ENCODE results near the gene MYRF.

MYRF gene

GRCh38 chr11:61752117-61752924, at the start of gene MYRF:
Gene MYRF (plus strand): TSS chr11:61752636. CDS start chr11:61752745, 109 bp downstream.
- DNase-seq (ENCODE audit: low spot score) = peak; percentile 77

DNA sequence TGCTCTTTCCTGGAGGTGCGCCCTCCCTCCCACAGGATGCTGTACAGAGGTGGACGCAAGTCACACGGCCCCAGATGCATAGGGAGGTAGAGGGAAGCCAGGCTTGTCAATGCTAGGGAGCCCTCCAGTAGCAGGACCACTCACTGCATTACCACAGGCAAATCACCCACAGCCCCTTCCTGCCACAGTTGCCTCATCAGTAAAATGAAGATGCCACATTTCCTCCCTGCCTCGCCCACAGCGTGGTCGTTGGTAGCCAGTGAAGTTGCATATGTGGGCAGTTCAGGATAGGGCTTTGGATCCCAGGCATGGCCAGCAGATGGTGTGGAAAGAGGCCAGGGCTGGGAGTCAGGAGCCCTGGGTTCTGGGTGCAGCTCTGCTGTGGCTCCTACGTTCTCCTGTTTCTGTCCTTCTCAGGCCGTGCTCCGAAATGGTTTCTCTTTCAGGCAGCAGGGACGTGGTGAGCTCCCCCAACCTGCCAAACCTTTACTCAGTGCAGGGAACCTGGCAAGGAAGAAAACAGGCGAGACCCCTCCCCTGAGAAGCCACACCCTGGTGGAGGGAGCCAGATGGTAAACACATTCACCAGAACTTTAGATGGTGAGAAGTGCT, 49.6 kb upstream of the MYRF start:
- no peak for DNase-seq (ENCODE audit: low spot score)

GRCh38 chr11:61704838-61705237, 47.6 kb upstream of the MYRF start:
- DNase-seq (ENCODE audit: low spot score) = no peak

- no peak for DNase-seq (ENCODE audit: low spot score)
These were observed 45.7 kb upstream of the MYRF start for GRCh38 chr11:61706452-61707400.

- DNase-seq (ENCODE audit: low spot score) = no peak
These were observed 44.9 kb upstream of the MYRF start for GRCh38 chr11:61707574-61707973.

DNA sequence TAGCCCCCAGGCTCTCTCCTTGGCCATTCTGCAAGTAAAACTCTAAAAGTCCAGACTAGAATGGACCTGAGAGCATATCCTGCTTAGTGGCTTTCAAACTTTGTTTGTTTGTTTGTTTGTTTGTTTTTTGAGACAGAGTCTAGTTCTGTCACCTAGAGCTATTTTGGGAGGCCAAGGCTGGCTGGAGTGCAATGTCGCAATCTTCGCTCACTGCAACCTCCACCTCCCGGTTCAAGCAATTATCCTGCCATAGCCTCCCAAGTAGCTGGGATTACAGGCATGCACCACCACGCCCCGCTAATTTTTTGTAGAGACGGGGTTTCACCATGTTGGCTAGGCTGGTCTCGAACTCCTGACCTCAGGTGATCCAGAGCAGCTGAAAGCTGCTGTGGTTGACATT, 43.3 kb upstream of the MYRF start:
- DNase-seq (ENCODE audit: low spot score) = no peak

- DNase-seq (ENCODE audit: low spot score) = no peak
These were observed 42.9 kb upstream of the MYRF start for GRCh38 chr11:61709572-61709971.

GRCh38 chr11:61710019-61710418, 42.4 kb upstream of the MYRF start:
- DNase-seq (ENCODE audit: low spot score) = no peak

DNA sequence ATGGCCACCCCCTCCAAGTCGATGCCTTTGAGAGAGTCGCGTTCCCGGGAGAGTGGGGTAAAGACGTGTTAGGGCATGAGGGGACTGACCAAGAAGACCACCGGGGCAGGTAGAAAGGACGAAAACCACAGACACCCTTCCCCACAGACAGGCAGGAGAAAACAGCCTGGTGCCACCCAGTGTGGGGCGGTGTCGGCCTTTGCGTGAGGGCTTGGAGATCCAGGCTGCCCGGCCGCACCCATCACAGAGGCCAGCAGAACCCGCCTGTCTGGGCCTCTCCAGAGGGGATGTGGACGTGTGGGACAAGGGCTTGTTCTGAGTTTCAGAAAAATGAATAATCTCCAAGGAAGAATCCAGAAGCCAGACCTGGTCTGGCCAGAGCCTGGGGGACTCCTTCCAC, 41.4 kb upstream of the MYRF start:
- no peak for DNase-seq (ENCODE audit: low spot score)

DNA sequence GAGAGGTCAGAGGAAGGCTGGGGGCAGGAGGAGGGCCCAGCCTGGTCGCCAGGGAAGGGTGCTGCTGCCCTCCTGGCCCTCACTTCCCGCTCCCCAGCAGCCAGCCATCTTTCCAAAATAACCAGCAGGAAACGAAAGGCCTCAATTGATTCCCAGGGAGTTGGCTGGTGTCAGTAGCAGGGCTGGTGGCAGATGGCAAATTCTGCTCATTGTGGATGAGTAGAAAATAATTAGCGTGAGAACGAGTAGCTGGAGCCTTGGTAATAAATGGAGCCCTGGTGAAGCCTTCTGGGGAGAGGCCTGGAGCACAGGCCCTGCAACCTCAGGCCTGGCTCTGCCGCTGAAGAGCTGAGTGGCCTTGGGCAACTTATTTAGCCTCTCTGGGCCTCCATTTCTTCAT, 40.9 kb upstream of the MYRF start:
- no peak for DNase-seq (ENCODE audit: low spot score)

GRCh38 chr11:61712314-61712713, 40.1 kb upstream of the MYRF start:
- DNase-seq (ENCODE audit: low spot score) = no peak

- no peak for DNase-seq (ENCODE audit: low spot score)
These were observed 39.6 kb upstream of the MYRF start for GRCh38 chr11:61712846-61713245.

GRCh38 chr11:61713464-61713863, 39.0 kb upstream of the MYRF start:
- no peak for DNase-seq (ENCODE audit: low spot score)

GRCh38 chr11:61713906-61714305, 38.5 kb upstream of the MYRF start:
- no peak for DNase-seq (ENCODE audit: low spot score)

DNA sequence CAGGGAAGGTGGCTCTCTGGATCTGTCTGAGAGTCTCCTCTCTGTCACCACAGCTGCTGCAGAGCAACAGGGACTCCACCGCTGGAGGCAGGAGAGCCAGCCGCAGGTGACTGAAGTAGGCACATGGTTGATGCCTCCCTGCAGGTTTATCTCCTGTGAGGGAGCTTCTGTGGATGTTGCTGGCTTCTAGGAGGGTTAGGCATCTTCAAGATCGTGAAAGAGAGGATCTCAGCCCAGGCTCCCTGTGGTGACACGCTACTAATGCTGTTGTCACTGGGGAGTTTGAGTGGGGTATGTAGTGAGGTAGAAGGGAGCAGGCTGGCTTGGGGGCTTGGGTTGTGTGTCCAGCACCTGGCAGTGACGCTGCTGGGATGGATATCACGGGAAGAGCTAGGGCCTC, 38.1 kb upstream of the MYRF start:
- no peak for DNase-seq (ENCODE audit: low spot score)

DNA sequence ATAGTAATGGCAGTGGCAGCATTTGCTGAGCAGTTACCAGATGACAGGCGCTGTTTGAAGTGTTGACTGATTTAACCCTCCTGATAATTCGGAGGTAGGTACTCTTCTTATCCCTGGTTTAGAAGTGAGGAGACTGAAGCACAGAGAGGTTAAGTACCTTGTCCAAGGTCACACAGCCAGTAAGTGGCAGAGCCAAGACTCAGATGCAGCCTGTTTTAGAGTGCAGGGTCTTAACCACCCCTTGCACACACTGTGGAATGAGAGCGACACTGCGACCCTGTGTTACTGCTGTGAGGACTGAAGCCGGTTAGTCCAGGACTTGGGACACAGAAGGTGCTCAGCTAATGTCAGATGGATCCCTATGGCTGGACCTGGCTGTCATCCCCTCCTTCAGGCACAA, 37.5 kb upstream of the MYRF start:
- no peak for DNase-seq (ENCODE audit: low spot score)

DNA sequence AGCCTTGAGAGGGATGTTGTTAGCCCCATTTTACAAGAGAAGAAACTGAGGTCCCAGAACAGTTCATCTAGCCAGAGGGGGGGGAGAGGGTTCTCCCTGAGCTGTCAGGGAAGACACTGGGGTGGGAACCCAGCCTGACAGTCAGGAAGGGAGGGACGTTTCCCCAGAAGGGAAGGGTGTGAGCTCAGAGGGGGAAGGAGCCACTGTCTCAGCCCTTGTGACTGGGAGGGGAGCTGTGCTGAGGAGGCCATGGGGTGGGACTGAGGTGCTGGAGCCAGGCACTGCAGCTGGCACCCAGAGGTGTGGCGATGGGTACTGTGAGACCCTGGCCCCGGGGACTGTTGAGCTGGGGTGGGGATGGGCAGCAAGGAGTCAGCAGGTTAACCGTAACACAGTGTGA, 36.6 kb upstream of the MYRF start:
- no peak for DNase-seq (ENCODE audit: low spot score)

DNA sequence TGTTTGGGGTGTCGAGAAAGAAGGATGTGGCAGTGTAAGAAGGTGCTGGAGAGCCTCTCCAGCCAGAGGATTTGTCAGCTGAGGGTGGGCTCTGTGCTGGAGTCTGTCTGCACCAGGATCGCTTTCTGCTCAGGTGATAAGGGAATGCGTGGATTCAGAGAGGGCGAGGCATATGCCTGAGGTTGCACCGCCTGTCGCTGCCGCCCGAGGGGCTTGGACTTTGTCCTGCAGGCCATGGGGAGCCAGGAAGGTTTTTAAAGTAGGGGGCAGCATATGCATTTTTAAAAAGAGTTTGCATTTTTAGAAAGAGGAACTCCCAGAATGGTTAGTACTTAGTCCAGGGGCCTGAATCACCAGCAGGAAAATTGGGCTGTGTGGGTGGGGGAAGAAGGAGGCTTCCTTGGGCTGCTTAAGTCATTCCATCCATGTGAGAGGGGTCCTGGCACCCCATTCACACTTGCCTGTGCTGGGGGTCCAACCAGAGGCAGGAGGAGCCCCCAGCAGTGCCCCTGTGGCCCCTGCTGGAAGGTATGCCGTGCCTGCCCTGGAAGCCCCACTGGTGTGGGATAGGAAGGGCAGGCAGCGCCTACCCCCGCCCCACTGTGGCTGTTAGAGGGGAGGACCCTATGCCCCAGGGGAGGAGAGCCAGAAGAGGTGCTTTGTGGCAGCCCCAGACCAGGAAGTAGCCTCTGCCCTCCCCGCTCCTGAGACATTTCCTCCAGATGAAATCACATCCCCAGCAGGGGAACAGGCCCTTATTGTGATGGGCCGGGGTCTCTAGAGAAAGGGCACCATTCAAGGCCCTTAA, 35.8 kb upstream of the MYRF start:
- no peak for DNase-seq (ENCODE audit: low spot score)

- DNase-seq (ENCODE audit: low spot score) = no peak
These were observed 35.0 kb upstream of the MYRF start for GRCh38 chr11:61717286-61718033.

DNA sequence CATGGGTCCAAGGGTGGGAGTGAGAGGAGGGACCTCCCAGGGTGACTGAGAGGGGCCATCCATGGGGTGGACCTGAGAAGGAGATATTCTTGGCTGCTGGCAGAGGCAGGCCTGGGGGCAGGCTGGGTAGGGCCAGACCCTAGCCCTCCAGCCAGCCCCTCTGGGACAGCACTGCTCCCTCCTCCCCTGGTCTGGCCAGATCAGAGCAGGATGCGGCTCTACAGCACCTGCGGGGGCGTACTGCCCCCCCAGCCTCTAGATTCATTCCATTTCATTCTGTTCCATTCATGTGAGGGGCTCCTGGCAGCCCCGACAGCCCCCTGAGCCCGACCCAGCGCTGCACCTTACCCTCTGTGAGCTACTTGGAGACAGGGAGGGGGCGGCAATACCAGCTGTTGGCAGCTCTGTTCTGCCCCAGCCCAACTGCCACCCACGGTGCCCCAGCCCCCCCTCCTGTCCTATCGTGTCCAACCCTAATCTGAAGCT, 34.3 kb upstream of the MYRF start:
- no peak for DNase-seq (ENCODE audit: low spot score)

Measured in left forelimb (tissue), 1 donor.